Activated naive CD8-positive, alpha-beta T cell treated with anti-CD3 and anti-CD28 coated beads for 36 hours (primary cell): Measurements from ENCODE around the gene CCDC174. TPM values are rescaled to one million over a fixed set of nuclear protein-coding genes. Genes with fewer than 3 reads are reported as not detected.

Experiments used
- DNase-seq: peaks from one replicate; pipeline ENCODE4 v3.0.0; 2021
- H3K27ac Mint-ChIP-seq: one replicate; pipeline ENCODE4 v1.8.0; 2022; ENCODE audit warnings: mild to moderate bottlenecking, moderate library complexity, mixed read lengths
- H3K27me3 Mint-ChIP-seq: one replicate; pipeline ENCODE4 v1.8.0; 2022; ENCODE audit warnings: mild to moderate bottlenecking, mixed read lengths
- H3K36me3 Mint-ChIP-seq: one replicate; pipeline ENCODE4 v1.8.0; 2021; ENCODE audit warnings: mild to moderate bottlenecking, mixed read lengths
- H3K4me1 Mint-ChIP-seq: one replicate; pipeline ENCODE4 v1.8.0; 2021; ENCODE audit warnings: mixed read lengths
- H3K4me3 Mint-ChIP-seq: one replicate; pipeline ENCODE4 v1.8.0; 2022; ENCODE audit warnings: mild to moderate bottlenecking, moderate library complexity, mixed read lengths
- H3K9me3 Mint-ChIP-seq: one replicate; pipeline ENCODE4 v1.8.0; 2022; ENCODE audit warnings: mixed read lengths
- total RNA-seq, 2 experiments: library from RNA; stranded (reverse); gene quantifications; one replicate each; pipeline ENCODE4 v1.2.3, GENCODE V29; 2021

CCDC174 gene
- total RNA-seq, 2 experiments from 2014 or later = 16.1 to 18.6 TPM

- Mint-ChIP-seq H3K4me3 (no peak overlapping the region), H3K27ac (no peak overlapping the region), H3K36me3 (no peaks in the 10 kb centered on the region), H3K9me3 (no peaks in the 10 kb centered on the region), H3K4me1 (peaks cover 4% of the 10 kb centered on the region), H3K27me3 (peaks cover 20% of the 10 kb centered on the region)
- DNase-seq = no peak
Observed at GRCh38 chr3:14617508-14618023, 34.0 kb upstream of the CCDC174 start.

- no peaks in the 10 kb centered on the region for H3K36me3 Mint-ChIP-seq
- H3K27me3 Mint-ChIP-seq = peaks cover 15% of the 10 kb centered on the region
- peaks cover 4% of the 10 kb centered on the region for H3K4me1 Mint-ChIP-seq
- H3K27ac Mint-ChIP-seq = no peak overlapping the region
- H3K9me3 Mint-ChIP-seq = no peaks in the 10 kb centered on the region
- H3K4me3 Mint-ChIP-seq = no peak overlapping the region
- no peak for DNase-seq
Observed at GRCh38 chr3:14619605-14620004, 32.0 kb upstream of the CCDC174 start.

- Mint-ChIP-seq H3K36me3 (no peaks in the 10 kb centered on the region), H3K27ac (no peak overlapping the region), H3K9me3 (no peaks in the 10 kb centered on the region), H3K4me1 (peaks cover 4% of the 10 kb centered on the region), H3K4me3 (no peak overlapping the region), H3K27me3 (peaks cover 13% of the 10 kb centered on the region)
- DNase-seq = no peak
Observed at GRCh38 chr3:14620512-14620911, 31.1 kb upstream of the CCDC174 start.

- no peaks in the 10 kb centered on the region for H3K36me3 Mint-ChIP-seq
- H3K27ac Mint-ChIP-seq = no peak overlapping the region
- H3K9me3 Mint-ChIP-seq = no peaks in the 10 kb centered on the region
- DNase-seq = no peak
- H3K27me3 Mint-ChIP-seq = peaks cover 8% of the 10 kb centered on the region
- no peak overlapping the region for H3K4me3 Mint-ChIP-seq
- peaks cover 4% of the 10 kb centered on the region for H3K4me1 Mint-ChIP-seq
Observed at GRCh38 chr3:14621093-14621492, 30.5 kb upstream of the CCDC174 start.

- peaks cover 8% of the 10 kb centered on the region for H3K27me3 Mint-ChIP-seq
- no peak overlapping the region for H3K4me3 Mint-ChIP-seq
- H3K4me1 Mint-ChIP-seq = peaks cover 3% of the 10 kb centered on the region
- no peaks in the 10 kb centered on the region for H3K36me3 Mint-ChIP-seq
- no peak for DNase-seq
- H3K9me3 Mint-ChIP-seq = no peaks in the 10 kb centered on the region
- no peak overlapping the region for H3K27ac Mint-ChIP-seq
Observed at GRCh38 chr3:14622368-14622767, 29.2 kb upstream of the CCDC174 start.

GRCh38 chr3:14623569-14624051 is 28.0 kb upstream of the CCDC174 start:
- Mint-ChIP-seq H3K27me3 (peaks cover 1% of the 10 kb centered on the region), H3K27ac (no peak overlapping the region), H3K4me3 (no peak overlapping the region), H3K4me1 (no peaks in the 10 kb centered on the region), H3K36me3 (no peaks in the 10 kb centered on the region), H3K9me3 (no peaks in the 10 kb centered on the region)
- DNase-seq = no peak

GRCh38 chr3:14624498-14624897 is 27.1 kb upstream of the CCDC174 start:
- DNase-seq = no peak
- H3K4me1 Mint-ChIP-seq = no peaks in the 10 kb centered on the region
- H3K4me3 Mint-ChIP-seq = no peak overlapping the region
- no peaks in the 10 kb centered on the region for H3K36me3 Mint-ChIP-seq
- no peaks in the 10 kb centered on the region for H3K27me3 Mint-ChIP-seq
- no peak overlapping the region for H3K27ac Mint-ChIP-seq
- H3K9me3 Mint-ChIP-seq = no peaks in the 10 kb centered on the region

GRCh38 chr3:14625443-14625842 is 26.1 kb upstream of the CCDC174 start:
- no peak overlapping the region for H3K27ac Mint-ChIP-seq
- no peaks in the 10 kb centered on the region for H3K36me3 Mint-ChIP-seq
- H3K4me1 Mint-ChIP-seq = no peaks in the 10 kb centered on the region
- no peak for DNase-seq
- H3K9me3 Mint-ChIP-seq = no peaks in the 10 kb centered on the region
- H3K27me3 Mint-ChIP-seq = no peaks in the 10 kb centered on the region
- H3K4me3 Mint-ChIP-seq = no peak overlapping the region

- Mint-ChIP-seq H3K36me3 (no peaks in the 10 kb centered on the region), H3K4me3 (no peak overlapping the region), H3K27me3 (peaks cover 5% of the 10 kb centered on the region), H3K27ac (no peak overlapping the region), H3K9me3 (no peaks in the 10 kb centered on the region), H3K4me1 (no peaks in the 10 kb centered on the region)
- no peak for DNase-seq
Observed at GRCh38 chr3:14627815-14628214, 23.7 kb upstream of the CCDC174 start.

- no peaks in the 10 kb centered on the region for H3K36me3 Mint-ChIP-seq
- no peaks in the 10 kb centered on the region for H3K4me1 Mint-ChIP-seq
- H3K27me3 Mint-ChIP-seq = peaks cover 5% of the 10 kb centered on the region
- H3K27ac Mint-ChIP-seq = no peak overlapping the region
- DNase-seq = no peak
- no peak overlapping the region for H3K4me3 Mint-ChIP-seq
- no peaks in the 10 kb centered on the region for H3K9me3 Mint-ChIP-seq
Observed at GRCh38 chr3:14628406-14628805, 23.2 kb upstream of the CCDC174 start.

- Mint-ChIP-seq H3K36me3 (no peaks in the 10 kb centered on the region), H3K27ac (no peak overlapping the region), H3K4me1 (no peaks in the 10 kb centered on the region), H3K27me3 (peaks cover 19% of the 10 kb centered on the region), H3K4me3 (no peak overlapping the region), H3K9me3 (no peaks in the 10 kb centered on the region)
- no peak for DNase-seq
Observed at GRCh38 chr3:14630404-14631100, 21.0 kb upstream of the CCDC174 start.

- no peak overlapping the region for H3K27ac Mint-ChIP-seq
- H3K4me3 Mint-ChIP-seq = no peak overlapping the region
- peaks cover 21% of the 10 kb centered on the region for H3K27me3 Mint-ChIP-seq
- no peaks in the 10 kb centered on the region for H3K4me1 Mint-ChIP-seq
- DNase-seq = no peak
- H3K36me3 Mint-ChIP-seq = no peaks in the 10 kb centered on the region
- no peaks in the 10 kb centered on the region for H3K9me3 Mint-ChIP-seq
Observed at GRCh38 chr3:14631101-14631497, 20.5 kb upstream of the CCDC174 start.

- Mint-ChIP-seq H3K27ac (no peak overlapping the region), H3K4me3 (no peak overlapping the region), H3K9me3 (no peaks in the 10 kb centered on the region), H3K36me3 (no peaks in the 10 kb centered on the region), H3K27me3 (peaks cover 26% of the 10 kb centered on the region), H3K4me1 (no peaks in the 10 kb centered on the region)
- no peak for DNase-seq
Observed at GRCh38 chr3:14631687-14632441, 19.7 kb upstream of the CCDC174 start.

- Mint-ChIP-seq H3K4me1 (no peaks in the 10 kb centered on the region), H3K4me3 (no peak overlapping the region), H3K36me3 (no peaks in the 10 kb centered on the region), H3K9me3 (no peaks in the 10 kb centered on the region), H3K27ac (no peak overlapping the region), H3K27me3 (peaks cover 32% of the 10 kb centered on the region)
- no peak for DNase-seq
Observed at GRCh38 chr3:14632442-14632930, 19.1 kb upstream of the CCDC174 start.

GRCh38 chr3:14633417-14633816 is 18.1 kb upstream of the CCDC174 start:
- Mint-ChIP-seq H3K4me1 (no peaks in the 10 kb centered on the region), H3K27ac (no peak overlapping the region), H3K36me3 (no peaks in the 10 kb centered on the region), H3K9me3 (no peaks in the 10 kb centered on the region), H3K4me3 (no peak overlapping the region), H3K27me3 (peaks cover 40% of the 10 kb centered on the region)
- DNase-seq = no peak
